Activated naive CD8-positive, alpha-beta T cell treated with anti-CD3 and anti-CD28 coated beads, Interleukin-2, amount 50 U/mL, for 24 hours (primary cell): Measurements from ENCODE around the gene DHRS1.
A peak's percentile ranks its signal among the peaks of the same experiment; 100 is the strongest.

ENCODE experiments used
- ATAC-seq: fragments of 150-1000 bp; cut with Tn5 transposase; one replicate; pipeline ENCODE4 v1.10.0; 2021
- DNase-seq: peaks from one replicate; pipeline ENCODE4 v3.0.0; 2021
- H3K27ac Mint-ChIP-seq: one replicate; pipeline ENCODE4 v1.8.0; 2021; ENCODE audit warnings: mild to moderate bottlenecking, mixed read lengths
- H3K27me3 Mint-ChIP-seq: one replicate; pipeline ENCODE4 v1.8.0; 2021; ENCODE audit warnings: mixed read lengths
- H3K36me3 Mint-ChIP-seq: one replicate; pipeline ENCODE4 v1.8.0; 2021; ENCODE audit warnings: low read depth, mixed read lengths
- H3K4me1 Mint-ChIP-seq: one replicate; pipeline ENCODE4 v1.8.0; 2021; ENCODE audit warnings: mixed read lengths
- H3K4me3 Mint-ChIP-seq: one replicate; pipeline ENCODE4 v1.8.0; 2021; ENCODE audit warnings: mild to moderate bottlenecking, moderate library complexity, mixed read lengths
- H3K9me3 Mint-ChIP-seq: one replicate; pipeline ENCODE4 v1.8.0; 2021; ENCODE audit warnings: mixed read lengths

Gene DHRS1

DNA sequence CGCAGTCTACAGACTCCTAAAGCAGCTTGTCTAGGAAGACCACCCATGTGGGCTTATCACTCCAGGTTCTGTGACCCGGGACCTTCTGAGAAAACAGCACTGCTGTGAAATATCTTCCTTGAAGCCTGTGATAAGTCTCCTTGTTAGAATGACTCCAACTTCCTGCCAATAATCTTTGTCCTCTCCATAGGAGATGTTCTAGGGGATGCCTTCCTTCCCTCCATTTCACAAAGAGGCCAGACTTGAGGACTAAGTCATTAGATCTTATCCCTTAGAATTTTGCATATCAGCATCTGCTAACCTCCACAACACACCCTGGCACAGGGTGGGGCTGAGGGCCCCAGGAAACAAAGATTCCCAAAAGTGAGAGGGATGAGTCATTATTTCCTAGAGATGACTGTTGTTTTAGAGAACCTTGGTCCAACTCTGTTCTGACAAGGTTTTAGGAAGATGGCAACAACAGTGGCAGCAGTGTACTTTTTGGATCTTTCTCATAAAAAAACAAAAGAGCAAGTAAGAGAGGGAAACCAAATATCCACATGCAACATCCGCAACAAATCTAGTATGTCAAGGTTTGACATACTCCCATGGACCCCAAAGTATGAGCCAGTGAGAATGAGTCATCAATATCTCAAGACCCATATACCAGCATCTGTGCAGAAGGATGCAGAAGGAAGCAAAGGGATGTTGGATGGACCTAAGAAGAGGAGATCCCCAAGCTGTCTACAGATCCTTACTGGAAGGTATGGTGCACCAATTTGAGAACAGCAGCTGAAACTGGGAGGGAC is 17.8 kb upstream of the DHRS1 start:
- Mint-ChIP-seq H3K27ac (no peak overlapping the region), H3K4me3 (no peak overlapping the region), H3K9me3 (no peaks in the 10 kb centered on the region), H3K4me1 (peaks cover 50% of the 10 kb centered on the region), H3K27me3 (no peaks in the 10 kb centered on the region), H3K36me3 (peaks cover 19% of the 10 kb centered on the region)
- ATAC-seq = peak; percentile 42
- DNase-seq = no peak

DNA sequence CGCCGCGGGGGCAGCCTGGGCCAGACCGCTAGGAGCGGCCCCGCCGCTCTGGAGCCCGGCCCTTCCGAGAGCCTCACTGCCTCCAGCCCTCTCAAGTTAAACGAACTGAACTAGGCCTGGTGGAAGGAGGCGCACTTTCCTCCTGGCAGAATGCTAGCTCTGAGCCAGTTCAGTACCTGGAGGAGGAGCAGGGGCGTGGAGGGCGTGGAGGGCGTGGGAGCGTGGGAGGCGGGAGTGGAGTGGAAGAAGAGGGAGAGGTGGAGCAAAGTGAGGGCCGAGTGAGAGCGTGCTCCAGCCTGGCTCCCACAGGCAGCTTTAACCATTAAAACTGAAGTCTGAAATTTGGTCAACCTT is 17.0 kb upstream of the DHRS1 start:
- H3K27me3 Mint-ChIP-seq = no peaks in the 10 kb centered on the region
- peaks cover 58% of the 10 kb centered on the region for H3K4me1 Mint-ChIP-seq
- ATAC-seq (no peak), DNase-seq (no peak)
- H3K9me3 Mint-ChIP-seq = no peaks in the 10 kb centered on the region
- peaks cover 22% of the 10 kb centered on the region for H3K36me3 Mint-ChIP-seq
- no peak overlapping the region for H3K4me3 Mint-ChIP-seq
- no peak overlapping the region for H3K27ac Mint-ChIP-seq

DNA sequence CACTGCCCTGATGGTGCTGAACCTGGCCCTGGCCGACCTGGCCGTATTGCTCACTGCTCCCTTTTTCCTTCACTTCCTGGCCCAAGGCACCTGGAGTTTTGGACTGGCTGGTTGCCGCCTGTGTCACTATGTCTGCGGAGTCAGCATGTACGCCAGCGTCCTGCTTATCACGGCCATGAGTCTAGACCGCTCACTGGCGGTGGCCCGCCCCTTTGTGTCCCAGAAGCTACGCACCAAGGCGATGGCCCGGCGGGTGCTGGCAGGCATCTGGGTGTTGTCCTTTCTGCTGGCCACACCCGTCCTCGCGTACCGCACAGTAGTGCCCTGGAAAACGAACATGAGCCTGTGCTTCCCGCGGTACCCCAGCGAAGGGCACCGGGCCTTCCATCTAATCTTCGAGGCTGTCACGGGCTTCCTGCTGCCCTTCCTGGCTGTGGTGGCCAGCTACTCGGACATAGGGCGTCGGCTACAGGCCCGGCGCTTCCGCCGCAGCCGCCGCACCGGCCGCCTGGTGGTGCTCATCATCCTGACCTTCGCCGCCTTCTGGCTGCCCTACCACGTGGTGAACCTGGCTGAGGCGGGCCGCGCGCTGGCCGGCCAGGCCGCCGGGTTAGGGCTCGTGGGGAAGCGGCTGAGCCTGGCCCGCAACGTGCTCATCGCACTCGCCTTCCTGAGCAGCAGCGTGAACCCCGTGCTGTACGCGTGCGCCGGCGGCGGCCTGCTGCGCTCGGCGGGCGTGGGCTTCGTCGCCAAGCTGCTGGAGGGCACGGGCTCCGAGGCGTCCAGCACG is 16.4 kb upstream of the DHRS1 start:
- peaks cover 61% of the 10 kb centered on the region for H3K4me1 Mint-ChIP-seq
- DNase-seq (no peak), ATAC-seq (no peak)
- H3K27ac Mint-ChIP-seq = no peak overlapping the region
- no peaks in the 10 kb centered on the region for H3K27me3 Mint-ChIP-seq
- H3K9me3 Mint-ChIP-seq = no peaks in the 10 kb centered on the region
- H3K4me3 Mint-ChIP-seq = no peak overlapping the region
- H3K36me3 Mint-ChIP-seq = peaks cover 22% of the 10 kb centered on the region

DNA sequence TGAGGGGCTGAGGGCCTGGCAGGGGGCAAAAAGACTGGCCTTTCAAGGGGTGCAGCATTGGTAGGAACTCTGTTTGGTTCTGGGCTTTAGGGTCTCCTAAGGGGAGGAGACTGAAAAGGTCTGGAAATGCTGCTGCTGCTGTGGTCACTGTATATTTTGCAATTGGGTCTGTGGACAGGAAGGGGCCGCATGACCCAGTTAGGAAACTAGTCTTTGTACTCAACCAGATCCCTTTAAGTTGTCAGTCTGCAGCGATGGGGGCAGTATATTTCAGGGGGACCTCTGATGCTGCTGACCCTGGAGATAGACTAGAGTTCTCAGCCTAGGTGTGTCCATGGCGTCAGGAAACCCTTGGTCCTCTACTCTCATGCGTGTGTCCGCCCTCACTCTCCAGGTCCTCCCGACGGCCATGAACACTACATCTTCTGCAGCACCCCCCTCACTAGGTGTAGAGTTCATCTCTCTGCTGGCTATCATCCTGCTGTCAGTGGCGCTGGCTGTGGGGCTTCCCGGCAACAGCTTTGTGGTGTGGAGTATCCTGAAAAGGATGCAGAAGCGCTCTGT is 15.7 kb upstream of the DHRS1 start:
- peaks cover 63% of the 10 kb centered on the region for H3K4me1 Mint-ChIP-seq
- no peak for ATAC-seq
- no peak for DNase-seq
- H3K27me3 Mint-ChIP-seq = no peaks in the 10 kb centered on the region
- peaks cover 22% of the 10 kb centered on the region for H3K36me3 Mint-ChIP-seq
- no peaks in the 10 kb centered on the region for H3K9me3 Mint-ChIP-seq
- no peak overlapping the region for H3K27ac Mint-ChIP-seq
- no peak overlapping the region for H3K4me3 Mint-ChIP-seq

DNA sequence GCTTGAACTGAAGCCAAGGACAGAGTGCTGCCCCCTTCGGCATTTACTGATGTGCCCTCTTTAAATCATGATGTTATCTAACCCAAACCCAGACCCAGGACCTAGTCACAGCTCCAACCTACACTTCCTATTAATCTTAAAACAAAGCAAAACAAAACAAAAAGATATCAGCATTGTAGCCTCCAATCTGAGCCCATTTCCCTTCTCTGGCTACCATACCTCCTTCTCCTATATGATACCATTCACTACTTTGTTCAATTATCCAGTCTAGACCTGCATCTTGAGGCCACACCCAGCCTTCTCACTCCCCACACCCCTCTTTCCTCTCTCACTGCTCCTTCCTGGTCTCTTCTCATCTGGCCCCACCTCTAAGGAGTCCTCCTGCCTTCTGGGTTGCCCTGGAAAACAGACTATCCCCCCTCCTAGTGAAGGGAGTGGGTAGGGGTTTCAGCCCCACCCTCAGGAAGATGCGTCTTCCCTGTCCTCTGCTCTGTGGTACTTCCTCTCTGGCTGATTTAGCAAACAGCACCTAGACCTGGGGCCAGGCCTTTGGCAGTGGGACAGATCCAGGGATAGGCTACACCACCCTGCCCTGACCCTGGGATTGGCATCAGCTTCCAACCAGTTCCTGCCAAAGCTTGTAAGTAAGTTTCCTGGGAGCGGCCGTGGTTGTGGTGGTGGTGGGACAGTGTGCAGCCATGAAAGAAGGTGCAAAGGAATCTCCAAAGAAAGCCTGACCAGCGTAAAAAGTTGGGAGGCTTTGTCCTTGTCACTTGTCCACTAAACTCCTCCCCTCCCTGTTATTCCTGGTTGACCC is 15.0 kb upstream of the DHRS1 start:
- DNase-seq (no peak), ATAC-seq (no peak)
- H3K4me1 Mint-ChIP-seq = peaks cover 70% of the 10 kb centered on the region
- H3K36me3 Mint-ChIP-seq = peaks cover 22% of the 10 kb centered on the region
- H3K27me3 Mint-ChIP-seq = no peaks in the 10 kb centered on the region
- no peak overlapping the region for H3K4me3 Mint-ChIP-seq
- H3K9me3 Mint-ChIP-seq = no peaks in the 10 kb centered on the region
- H3K27ac Mint-ChIP-seq = peak overlapping the region; percentile 68

DNA sequence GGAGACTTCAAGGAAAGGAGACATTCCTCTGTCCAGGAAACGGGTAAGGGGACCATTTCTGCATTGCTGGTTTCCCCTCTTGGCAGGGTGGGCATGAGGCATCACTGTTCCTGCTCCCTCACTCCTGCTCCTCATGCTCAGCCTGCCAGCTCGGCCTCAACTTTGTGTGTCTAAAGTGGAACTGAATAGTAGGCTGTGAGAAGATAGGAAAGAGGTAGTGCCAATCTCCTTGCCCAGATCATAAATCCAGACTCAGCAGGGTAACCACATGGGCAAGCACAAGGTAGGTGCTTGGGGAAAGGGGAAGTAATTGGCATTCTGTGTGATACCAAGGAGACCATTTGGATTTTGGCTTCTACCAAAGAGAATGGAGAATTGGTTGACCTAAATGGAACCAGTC is 14.3 kb upstream of the DHRS1 start:
- Mint-ChIP-seq H3K9me3 (no peaks in the 10 kb centered on the region), H3K27ac (peak overlapping the region; percentile 68), H3K4me3 (peak overlapping the region; percentile 68), H3K4me1 (peaks cover 76% of the 10 kb centered on the region), H3K27me3 (no peaks in the 10 kb centered on the region), H3K36me3 (peaks cover 23% of the 10 kb centered on the region)
- ATAC-seq (no peak), DNase-seq (no peak)

DNA sequence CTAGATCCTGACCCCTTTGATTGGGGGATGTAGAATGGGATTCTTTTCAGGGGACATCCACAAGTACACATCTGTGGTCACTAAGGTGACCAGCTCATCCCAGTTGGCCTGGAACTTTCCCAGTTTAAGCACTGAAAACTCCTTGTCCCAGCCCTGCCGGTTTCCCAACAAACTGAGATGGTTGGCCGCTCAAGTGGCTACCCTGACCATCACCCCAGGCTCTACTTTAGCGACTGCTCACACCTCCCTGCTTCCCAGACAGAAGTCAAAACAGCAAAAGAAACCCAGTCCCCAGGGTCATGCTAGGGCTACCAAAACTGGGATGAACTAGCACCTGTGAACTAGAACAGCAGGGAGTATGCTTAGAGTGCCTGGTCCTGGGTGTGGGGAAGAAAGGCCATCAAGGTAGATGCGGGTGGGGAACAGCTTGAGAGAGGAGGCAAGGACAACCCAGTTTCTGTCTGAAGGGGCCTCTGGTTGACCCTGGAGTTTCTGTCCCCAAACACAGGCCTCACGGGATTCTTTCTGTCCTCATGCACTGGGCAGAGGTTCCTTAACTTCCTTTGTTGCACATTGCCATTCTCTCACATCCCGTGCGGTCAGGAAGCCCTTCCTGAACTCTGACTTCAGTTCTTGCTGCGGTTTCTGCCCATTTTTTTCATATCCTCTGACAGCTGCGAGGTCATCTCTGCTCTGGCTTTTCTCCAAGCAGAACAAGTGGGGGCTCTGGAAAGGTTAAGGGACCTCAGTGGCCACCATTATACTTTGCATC is 13.3 kb upstream of the DHRS1 start:
- no peak for DNase-seq
- Mint-ChIP-seq H3K9me3 (no peaks in the 10 kb centered on the region), H3K4me1 (peaks cover 81% of the 10 kb centered on the region), H3K27me3 (no peaks in the 10 kb centered on the region), H3K27ac (peak overlapping the region; percentile 40), H3K4me3 (peak overlapping the region; percentile 68), H3K36me3 (peaks cover 29% of the 10 kb centered on the region)
- no peak for ATAC-seq

DNA sequence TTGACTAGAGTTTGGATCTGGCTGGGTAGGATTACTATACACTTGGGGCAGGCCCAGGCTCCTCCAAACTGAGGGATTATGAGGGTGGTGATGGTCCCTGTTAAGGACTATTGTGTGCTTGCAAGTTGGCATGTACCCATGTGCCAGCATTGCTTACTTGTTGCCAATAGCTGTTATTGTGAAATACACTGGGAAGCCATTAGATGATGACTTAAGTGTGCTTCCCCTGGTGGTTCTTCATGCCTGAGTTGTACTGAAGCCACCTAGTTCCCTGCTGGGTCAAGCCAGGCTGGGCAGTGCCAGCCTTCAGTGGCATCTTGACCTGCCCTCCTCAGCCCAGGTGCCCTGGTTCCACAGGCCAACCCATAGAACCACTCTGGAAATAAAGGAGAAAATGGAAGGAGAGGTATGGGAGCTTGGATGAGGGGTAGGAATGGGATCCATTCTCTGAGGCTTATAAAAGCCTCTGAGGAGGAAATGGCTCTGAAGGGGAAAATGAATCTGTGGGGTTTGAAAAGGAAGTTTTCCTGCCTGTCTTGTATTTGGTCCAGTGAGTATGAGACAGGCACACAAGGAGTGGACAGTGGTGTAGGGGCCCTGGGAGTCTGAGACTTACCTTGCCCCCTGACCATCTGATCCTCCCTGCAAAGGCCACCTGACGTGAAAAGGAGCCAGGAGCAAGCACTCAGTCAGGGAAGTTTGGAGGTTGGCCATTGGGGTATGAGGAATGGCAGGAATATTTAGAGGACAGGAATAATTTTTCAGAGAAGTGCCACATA is 12.4 kb upstream of the DHRS1 start:
- peak overlapping the region; percentile 39 for H3K27ac Mint-ChIP-seq
- DNase-seq (no peak), ATAC-seq (no peak)
- H3K4me1 Mint-ChIP-seq = peaks cover 78% of the 10 kb centered on the region
- peaks cover 33% of the 10 kb centered on the region for H3K36me3 Mint-ChIP-seq
- peak overlapping the region; percentile 68 for H3K4me3 Mint-ChIP-seq
- H3K9me3 Mint-ChIP-seq = no peaks in the 10 kb centered on the region
- H3K27me3 Mint-ChIP-seq = no peaks in the 10 kb centered on the region

DNA sequence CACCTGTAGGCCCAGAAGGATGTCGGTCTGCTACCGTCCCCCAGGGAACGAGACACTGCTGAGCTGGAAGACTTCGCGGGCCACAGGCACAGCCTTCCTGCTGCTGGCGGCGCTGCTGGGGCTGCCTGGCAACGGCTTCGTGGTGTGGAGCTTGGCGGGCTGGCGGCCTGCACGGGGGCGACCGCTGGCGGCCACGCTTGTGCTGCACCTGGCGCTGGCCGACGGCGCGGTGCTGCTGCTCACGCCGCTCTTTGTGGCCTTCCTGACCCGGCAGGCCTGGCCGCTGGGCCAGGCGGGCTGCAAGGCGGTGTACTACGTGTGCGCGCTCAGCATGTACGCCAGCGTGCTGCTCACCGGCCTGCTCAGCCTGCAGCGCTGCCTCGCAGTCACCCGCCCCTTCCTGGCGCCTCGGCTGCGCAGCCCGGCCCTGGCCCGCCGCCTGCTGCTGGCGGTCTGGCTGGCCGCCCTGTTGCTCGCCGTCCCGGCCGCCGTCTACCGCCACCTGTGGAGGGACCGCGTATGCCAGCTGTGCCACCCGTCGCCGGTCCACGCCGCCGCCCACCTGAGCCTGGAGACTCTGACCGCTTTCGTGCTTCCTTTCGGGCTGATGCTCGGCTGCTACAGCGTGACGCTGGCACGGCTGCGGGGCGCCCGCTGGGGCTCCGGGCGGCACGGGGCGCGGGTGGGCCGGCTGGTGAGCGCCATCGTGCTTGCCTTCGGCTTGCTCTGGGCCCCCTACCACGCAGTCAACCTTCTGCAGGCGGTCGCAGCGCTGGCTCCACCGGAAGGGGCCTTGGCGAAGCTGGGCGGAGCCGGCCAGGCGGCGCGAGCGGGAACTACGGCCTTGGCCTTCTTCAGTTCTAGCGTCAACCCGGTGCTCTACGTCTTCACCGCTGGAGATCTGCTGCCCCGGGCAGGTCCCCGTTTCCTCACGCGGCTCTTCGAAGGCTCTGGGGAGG is 11.3 kb upstream of the DHRS1 start, which contains the start of gene LTB4R:
Gene LTB4R (plus strand): TSS at position 857 of the 959 bp plus-strand sequence. CDS start 4,150 bp downstream, outside the sequence.
- peak; percentile 87 for ATAC-seq
- H3K27ac Mint-ChIP-seq = peak within 1 kb of the TSS; percentile 83
- no peaks in the 10 kb centered on the region for H3K9me3 Mint-ChIP-seq
- peak; percentile 67 for DNase-seq
- H3K36me3 Mint-ChIP-seq = peaks cover 42% of the 10 kb centered on the region
- H3K4me1 Mint-ChIP-seq = peaks cover 72% of the 10 kb centered on the region
- no peaks in the 10 kb centered on the region for H3K27me3 Mint-ChIP-seq
- peak within 1 kb of the TSS; percentile 74 for H3K4me3 Mint-ChIP-seq

DNA sequence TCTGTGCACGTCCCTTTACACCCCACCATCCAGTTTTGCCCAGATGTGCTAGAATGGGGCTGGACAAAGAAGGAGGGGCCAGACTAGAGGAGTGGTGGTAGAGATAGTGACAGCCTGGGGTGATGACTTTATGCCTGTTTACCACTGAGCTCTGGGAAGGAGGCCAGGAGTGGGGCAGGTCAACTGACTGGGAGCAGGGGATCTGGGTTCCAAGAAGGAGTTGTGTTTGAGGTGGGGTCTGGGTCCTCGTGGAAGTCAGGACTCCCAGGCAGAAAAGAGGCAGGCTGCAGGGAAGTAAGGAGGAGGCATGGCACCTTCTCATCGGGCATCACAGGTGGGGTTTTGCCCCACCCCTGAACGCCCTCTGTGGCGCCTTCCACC is 10.7 kb upstream of the DHRS1 start:
- ATAC-seq (no peak), DNase-seq (no peak)
- H3K4me3 Mint-ChIP-seq = peak overlapping the region; percentile 74
- peaks cover 67% of the 10 kb centered on the region for H3K4me1 Mint-ChIP-seq
- peaks cover 44% of the 10 kb centered on the region for H3K36me3 Mint-ChIP-seq
- H3K27me3 Mint-ChIP-seq = no peaks in the 10 kb centered on the region
- H3K9me3 Mint-ChIP-seq = no peaks in the 10 kb centered on the region
- H3K27ac Mint-ChIP-seq = peak overlapping the region; percentile 83

DNA sequence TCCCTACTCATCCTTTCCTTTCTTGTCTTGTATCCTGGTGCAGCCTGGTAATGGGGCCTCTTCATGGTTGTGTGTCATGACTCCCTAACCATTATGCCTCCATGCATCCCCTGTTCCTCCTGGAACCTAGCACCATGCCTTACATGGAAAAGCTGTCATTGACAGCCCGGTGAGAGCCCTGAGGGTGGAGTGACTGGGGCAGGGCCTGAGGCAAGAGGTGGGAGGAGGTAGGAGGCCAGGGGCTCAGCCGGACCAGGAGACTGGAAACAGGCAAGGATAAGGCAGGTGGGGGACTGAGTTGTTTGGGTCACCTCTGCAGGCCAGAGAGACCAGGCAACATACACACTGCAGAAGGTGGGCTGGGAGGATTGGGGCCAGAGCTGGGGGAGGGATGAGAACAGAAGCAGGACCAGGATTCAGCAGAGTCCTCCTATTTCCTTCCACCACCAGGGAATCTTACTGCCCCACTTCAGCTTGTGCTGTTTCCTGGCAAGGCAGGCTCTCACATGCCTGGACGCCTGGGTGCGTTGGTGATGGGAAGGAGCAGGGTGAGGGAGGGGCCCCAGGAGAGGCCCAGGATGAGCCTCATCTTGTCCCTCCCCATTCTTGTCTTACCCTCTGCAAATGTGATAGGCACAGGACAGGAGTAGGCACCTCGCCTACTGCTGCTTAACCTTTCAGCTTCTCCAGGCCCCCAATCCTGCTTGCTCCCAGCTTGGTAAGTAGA is 10.1 kb upstream of the DHRS1 start, which contains the start of gene LTB4R2:
Gene LTB4R2 (plus strand): TSS at position 603 of the 727 bp plus-strand sequence. CDS start 525 bp downstream, outside the sequence.
- Mint-ChIP-seq H3K27ac (peak within 1 kb of the TSS; percentile 83), H3K4me3 (peak within 1 kb of the TSS; percentile 74), H3K4me1 (peaks cover 61% of the 10 kb centered on the region), H3K9me3 (no peaks in the 10 kb centered on the region), H3K27me3 (no peaks in the 10 kb centered on the region), H3K36me3 (peaks cover 49% of the 10 kb centered on the region)
- no peak for ATAC-seq
- DNase-seq = no peak
